Measurements from ENCODE around the gene SUGT1. TPM values are rescaled to one million over a fixed set of nuclear protein-coding genes. Genes with fewer than 3 reads are reported as not detected.

SUGT1 gene
- total RNA-seq, 3 donors from 2014 or later = 24.6 to 40.8 (median 29.1) TPM

- H3K27me3 ChIP-seq = no peaks in the 10 kb centered on the region
- no peaks in the 10 kb centered on the region for H3K9me3 ChIP-seq
- TF ChIP-seq CTCF (IDR thresholded peaks at IDR 0.05) (no peak), POLR2A (IDR thresholded peaks at IDR 0.05) (no peak), POLR2AphosphoS5 (IDR thresholded peaks at IDR 0.05) (no peak)
- intact Hi-C loops (cut with DNase I; ENCODE audit: low total_unique reads) = no loop called here
- H3K27ac ChIP-seq = no peak overlapping the region
- no peaks in the 10 kb centered on the region for H3K36me3 ChIP-seq
- H3K4me3 ChIP-seq = no peak overlapping the region
- H3K4me1 ChIP-seq = no peaks in the 10 kb centered on the region
- DNase-seq (ENCODE audit: low spot score in 2 of 2) = no peak
Observed at GRCh38 chr13:52746141-52746540, 93.5 kb downstream of the SUGT1 start.

- Histone ChIP-seq H3K4me3 (no peak overlapping the region), H3K36me3 (no peaks in the 10 kb centered on the region), H3K27me3 (no peaks in the 10 kb centered on the region), H3K9me3 (no peaks in the 10 kb centered on the region), H3K27ac (no peak overlapping the region), H3K4me1 (no peaks in the 10 kb centered on the region)
- intact Hi-C loops (cut with DNase I; ENCODE audit: low total_unique reads) = no loop called here
- TF ChIP-seq POLR2AphosphoS5 (IDR thresholded peaks at IDR 0.05) (no peak), POLR2A (IDR thresholded peaks at IDR 0.05) (no peak), CTCF (IDR thresholded peaks at IDR 0.05) (no peak)
- no peak for DNase-seq (ENCODE audit: low spot score in 2 of 2)
Observed at GRCh38 chr13:52749419-52749818, 96.8 kb downstream of the SUGT1 start.

Other genes with a start within 250 kb of the SUGT1 start
- 1 to 10 TPM; 5.8 to 9.8 (median 9.1) TPM for gene THSD1, start 246.7 kb upstream of the SUGT1 start, total RNA-seq
- gene VPS36, start 202.2 kb upstream of the SUGT1 start, total RNA-seq = 10 to 100 TPM; 44.0 to 97.6 (median 65.5) TPM
- 10 to 100 TPM in 1 of 3 donors, 1 to 10 TPM in 2; 6.9 to 11.0 (median 8.6) TPM for gene CKAP2, start 197.4 kb upstream of the SUGT1 start, total RNA-seq
- 1 to 10 TPM; 2.4 to 5.7 (median 4.9) TPM for gene HNRNPA1L2, start 10.4 kb upstream of the SUGT1 start, total RNA-seq
- gene CNMD, start 87.0 kb downstream of the SUGT1 start, total RNA-seq = under 1 TPM in 2 of 3 donors, not detected in 1; 0.29 to 0.96 TPM
- under 1 TPM in 1 of 3 donors, not detected in 2; 0.66 TPM for gene PCDH8, start 195.8 kb downstream of the SUGT1 start, total RNA-seq